GM10266 (cell line): ENCODE data around the gene PIK3R5.

Experiments
- DNase-seq: peaks from one replicate; pipeline ENCODE4 v3.0.0; 2012; ENCODE audit errors: extremely low spot score
- TF ChIP-seq, protein P1 (sequence below): IDR thresholded peaks from 2 replicates; pipeline ENCODE4 v1.5.1; 2012; ENCODE audit warnings: mild to moderate bottlenecking, low read depth; ENCODE audit not compliant: control insufficient read depth, insufficient read depth; ENCODE audit errors: missing control alignments

Gene PIK3R5

DNA sequence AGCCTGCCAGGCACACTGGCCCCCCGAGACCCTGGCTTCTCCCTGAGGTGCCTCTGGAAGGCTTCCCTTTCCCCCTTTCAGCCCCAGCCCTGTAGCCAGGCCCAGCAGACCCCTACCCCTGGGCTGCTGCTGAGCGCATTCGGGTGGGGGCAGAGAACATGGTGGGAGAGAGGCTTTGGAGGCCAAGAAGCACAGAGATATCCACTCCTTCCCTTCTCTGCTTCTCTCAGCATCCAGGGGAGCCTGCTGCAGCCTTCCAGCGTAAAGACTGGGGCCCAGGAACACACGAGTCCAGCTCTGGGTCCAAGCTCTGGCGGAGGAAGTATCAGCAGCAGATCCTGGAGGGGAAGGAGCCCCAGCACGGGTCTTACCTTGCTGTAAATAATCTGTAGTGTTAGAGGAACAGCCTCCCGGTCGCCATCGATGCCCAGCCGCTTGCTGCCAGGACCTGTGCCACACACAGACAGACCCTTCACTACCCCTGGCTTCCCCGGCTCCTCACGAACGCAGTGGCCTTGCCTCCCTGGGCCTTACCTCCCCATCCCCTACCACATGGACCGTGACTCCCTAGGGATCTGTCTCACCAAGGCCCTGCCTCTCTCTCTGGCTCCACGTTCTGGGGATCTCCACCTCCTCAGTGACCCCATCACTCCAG lies 81.0 kb downstream of the PIK3R5 start:
- DNase-seq: no peak
- TF ChIP-seq, protein P1, sequence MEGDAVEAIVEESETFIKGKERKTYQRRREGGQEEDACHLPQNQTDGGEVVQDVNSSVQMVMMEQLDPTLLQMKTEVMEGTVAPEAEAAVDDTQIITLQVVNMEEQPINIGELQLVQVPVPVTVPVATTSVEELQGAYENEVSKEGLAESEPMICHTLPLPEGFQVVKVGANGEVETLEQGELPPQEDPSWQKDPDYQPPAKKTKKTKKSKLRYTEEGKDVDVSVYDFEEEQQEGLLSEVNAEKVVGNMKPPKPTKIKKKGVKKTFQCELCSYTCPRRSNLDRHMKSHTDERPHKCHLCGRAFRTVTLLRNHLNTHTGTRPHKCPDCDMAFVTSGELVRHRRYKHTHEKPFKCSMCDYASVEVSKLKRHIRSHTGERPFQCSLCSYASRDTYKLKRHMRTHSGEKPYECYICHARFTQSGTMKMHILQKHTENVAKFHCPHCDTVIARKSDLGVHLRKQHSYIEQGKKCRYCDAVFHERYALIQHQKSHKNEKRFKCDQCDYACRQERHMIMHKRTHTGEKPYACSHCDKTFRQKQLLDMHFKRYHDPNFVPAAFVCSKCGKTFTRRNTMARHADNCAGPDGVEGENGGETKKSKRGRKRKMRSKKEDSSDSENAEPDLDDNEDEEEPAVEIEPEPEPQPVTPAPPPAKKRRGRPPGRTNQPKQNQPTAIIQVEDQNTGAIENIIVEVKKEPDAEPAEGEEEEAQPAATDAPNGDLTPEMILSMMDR: no peak

DNA sequence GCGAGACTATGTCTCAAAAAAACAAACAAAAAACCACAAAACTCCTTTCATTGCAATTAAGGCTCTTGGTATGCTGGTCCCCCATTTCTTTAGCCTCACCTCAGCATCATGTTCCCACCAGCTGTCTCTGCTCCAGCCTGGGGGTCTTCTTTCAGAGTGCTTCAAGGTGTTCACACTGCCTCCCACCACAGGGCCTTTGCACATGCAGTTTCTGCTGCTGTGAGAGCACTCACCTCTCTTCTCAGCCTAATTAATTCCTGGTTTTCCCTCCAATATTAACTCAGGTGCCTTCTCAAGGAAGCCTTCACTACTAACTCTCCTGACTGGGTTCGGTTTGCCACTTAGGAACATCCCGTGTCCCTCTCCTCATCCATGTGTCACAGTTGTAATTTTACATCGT lies 82.2 kb downstream of the PIK3R5 start:
- DNase-seq: no peak
- TF ChIP-seq, protein P1: no peak

DNA sequence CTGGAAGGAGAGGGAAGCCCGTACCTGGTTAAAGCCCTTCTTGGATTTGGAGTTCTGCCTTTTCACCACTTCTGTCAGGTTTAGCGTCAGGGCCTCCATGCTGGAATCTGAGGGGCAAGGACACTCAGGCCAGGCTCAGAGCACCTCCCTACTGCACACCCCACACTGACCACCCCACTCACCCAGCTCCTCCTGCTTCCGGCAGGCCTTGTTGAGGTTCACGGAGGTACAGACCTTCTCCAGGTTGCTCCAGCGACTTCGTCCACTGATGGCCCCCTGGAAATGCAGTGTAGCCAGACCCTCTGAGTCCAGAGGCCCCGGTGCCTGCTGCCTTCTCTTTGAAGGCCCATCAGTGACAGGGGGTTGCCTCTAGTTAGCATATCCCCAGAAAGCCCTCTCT lies 83.9 kb downstream of the PIK3R5 start:
- TF ChIP-seq, protein P1: no peak
- no peak for DNase-seq

DNA sequence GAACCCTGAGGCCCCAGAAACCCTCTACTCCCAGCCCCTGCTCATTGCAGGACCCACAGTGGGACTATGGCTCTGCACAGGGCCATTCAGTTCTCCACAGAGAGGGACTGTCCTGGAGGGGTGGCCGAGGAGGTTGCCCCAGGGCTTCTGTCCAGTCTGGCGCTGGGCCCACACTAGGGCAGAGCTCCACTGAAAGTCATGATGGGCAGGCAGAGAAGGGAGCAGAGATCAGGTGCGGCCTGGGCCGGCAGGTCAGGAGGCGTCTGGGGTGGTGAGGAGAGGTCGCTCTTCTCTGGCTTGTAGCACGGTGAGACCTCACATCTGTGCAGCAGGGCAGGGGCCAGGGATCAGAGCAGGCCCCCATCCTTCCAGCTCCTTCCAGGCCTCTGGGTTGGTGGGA lies 85.0 kb downstream of the PIK3R5 start:
- TF ChIP-seq, protein P1: no peak
- DNase-seq: no peak

DNA sequence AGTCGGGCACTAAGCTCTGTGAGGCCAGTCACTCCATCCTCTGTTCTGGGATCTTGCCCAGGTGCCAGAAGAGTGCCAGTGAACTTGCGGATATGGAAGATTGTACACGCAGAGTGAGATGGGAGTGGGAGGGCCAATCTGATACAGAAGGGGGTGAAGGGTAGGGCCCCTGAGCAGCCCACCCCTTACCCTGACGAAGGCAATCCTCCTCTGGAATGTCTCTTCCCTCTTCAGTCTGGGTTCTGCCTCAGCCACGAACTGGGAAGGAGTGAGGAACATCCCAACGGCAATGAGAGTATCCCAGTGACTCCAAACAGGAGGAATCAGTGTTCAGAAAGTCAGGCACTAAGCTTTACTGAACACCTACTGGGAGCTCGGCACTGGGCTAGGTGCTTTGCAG lies 86.1 kb downstream of the PIK3R5 start:
- TF ChIP-seq, protein P1: no peak
- no peak for DNase-seq

DNA sequence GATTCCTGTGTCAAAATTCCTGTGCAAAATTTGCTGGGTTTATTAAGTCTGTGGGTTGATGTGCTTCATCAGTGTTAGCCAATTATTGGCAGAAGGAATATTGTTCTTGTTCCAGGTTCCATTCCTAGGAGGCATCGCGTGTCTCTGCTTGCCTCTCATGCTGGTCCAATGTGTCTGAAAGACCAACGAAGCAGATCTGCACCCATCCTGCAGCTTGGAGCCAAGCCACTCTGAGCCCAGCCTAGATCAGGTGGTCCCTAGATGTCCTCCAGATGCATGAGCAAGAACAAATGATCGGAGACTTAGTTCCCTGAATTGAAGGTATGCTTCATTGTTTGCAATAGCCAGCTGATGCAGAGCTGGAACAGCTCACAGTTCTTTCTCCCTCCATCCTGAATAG lies 87.5 kb downstream of the PIK3R5 start:
- TF ChIP-seq, protein P1: no peak
- no peak for DNase-seq

DNA sequence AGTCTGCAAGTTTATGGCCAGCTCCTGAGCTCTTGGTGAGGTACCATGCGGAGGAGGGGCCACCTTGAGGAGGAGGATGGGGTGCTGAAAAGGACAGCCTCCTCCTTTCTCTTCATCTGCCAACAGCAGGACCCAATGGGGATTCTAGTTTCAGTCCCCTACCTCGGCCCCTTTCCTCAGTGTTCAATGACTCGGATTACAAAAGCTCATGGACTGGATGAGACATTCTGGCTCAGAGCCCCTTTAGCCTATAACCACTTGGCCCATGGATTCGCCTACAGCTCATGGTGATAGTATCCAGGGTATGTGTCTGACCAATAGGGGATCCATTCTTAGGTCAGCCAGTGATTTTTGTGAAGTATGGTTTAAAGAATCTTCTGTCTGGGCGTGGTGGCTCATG lies 89.5 kb downstream of the PIK3R5 start:
- TF ChIP-seq, protein P1: no peak
- no peak for DNase-seq
